H9 (cell line): ENCODE data around the gene SYVN1. TPM values are rescaled to one million over a fixed set of nuclear protein-coding genes. Genes with fewer than 3 reads are reported as not detected.

Experiments
- DNase-seq: peaks from one replicate; pipeline ENCODE4 v3.0.0-alpha.2; 2017
- H2AFZ ChIP-seq: one replicate; pipeline ENCODE4 v1.6.1; 2013; ENCODE audit warnings: mild to moderate bottlenecking, low read length, control low read depth, moderate library complexity
- H2AK5ac ChIP-seq: 2 replicates; pipeline ENCODE4 v1.6.1; 2013; ENCODE audit warnings: low read length, control low read depth, mixed read lengths; ENCODE audit not compliant: insufficient read length
- H2BK120ac ChIP-seq: one replicate; pipeline ENCODE4 v1.6.1; 2013; ENCODE audit warnings: low read depth, mild to moderate bottlenecking, low read length, control low read depth, inconsistent platforms; ENCODE audit not compliant: poor library complexity, severe bottlenecking
- H2BK12ac ChIP-seq: 2 replicates; pipeline ENCODE4 v1.6.1; 2013; ENCODE audit warnings: low read length, control low read depth, mixed read lengths, low read depth; ENCODE audit not compliant: insufficient read length
- H2BK15ac ChIP-seq: 2 replicates; pipeline ENCODE4 v1.6.1; 2013; ENCODE audit warnings: low read depth, low read length, control low read depth
- H2BK20ac ChIP-seq: one replicate; pipeline ENCODE4 v1.6.1; 2013; ENCODE audit warnings: low read depth, mild to moderate bottlenecking, low read length, control low read depth, inconsistent platforms; ENCODE audit not compliant: poor library complexity, severe bottlenecking
- H2BK5ac ChIP-seq: 2 replicates; pipeline ENCODE4 v1.6.1; 2013; ENCODE audit warnings: low read length, control low read depth, mixed read lengths; ENCODE audit not compliant: insufficient read length
- H3K14ac ChIP-seq: 2 replicates; pipeline ENCODE4 v1.6.1; 2013; ENCODE audit warnings: low read length, control low read depth; ENCODE audit not compliant: insufficient read depth
- H3K18ac ChIP-seq: 2 replicates; pipeline ENCODE4 v1.6.1; 2013; ENCODE audit warnings: low read depth, mild to moderate bottlenecking, mixed read lengths, low read length, control low read depth; ENCODE audit not compliant: insufficient read length
- H3K23ac ChIP-seq: 2 replicates; pipeline ENCODE4 v1.6.1; 2013; ENCODE audit warnings: low read length, control low read depth, mixed read lengths, low read depth; ENCODE audit not compliant: insufficient read length
- H3K23me2 ChIP-seq: 2 replicates; pipeline ENCODE4 v1.6.1; 2013; ENCODE audit warnings: low read depth, mild to moderate bottlenecking, mixed read lengths, low read length, control low read depth; ENCODE audit not compliant: insufficient read length, poor library complexity, severe bottlenecking
- H3K27ac ChIP-seq: 2 replicates; pipeline ENCODE4 v1.5.1; 2013; ENCODE audit warnings: low read length, control low read depth, mixed read lengths, low read depth; ENCODE audit not compliant: insufficient read length
- H3K27me3 ChIP-seq: 2 replicates; pipeline ENCODE4 v1.6.1; 2013; ENCODE audit warnings: low read length, control low read depth, inconsistent platforms; ENCODE audit not compliant: insufficient read depth
- H3K4ac ChIP-seq: 2 replicates; pipeline ENCODE4 v1.6.1; 2013; ENCODE audit warnings: low read depth, mild to moderate bottlenecking, control low read depth, inconsistent platforms, low read length, moderate library complexity
- H3K4me1 ChIP-seq: 2 replicates; pipeline ENCODE4 v1.6.1; 2013; ENCODE audit warnings: low read length, control low read depth, inconsistent platforms; ENCODE audit not compliant: insufficient read depth
- H3K4me2 ChIP-seq: 2 replicates; pipeline ENCODE4 v1.6.1; 2013; ENCODE audit warnings: low read length, control low read depth, mixed read lengths; ENCODE audit not compliant: insufficient read length, insufficient read depth
- H3K56ac ChIP-seq: 2 replicates; pipeline ENCODE4 v1.6.1; 2013; ENCODE audit warnings: low read depth, mild to moderate bottlenecking, mixed read lengths, low read length, control low read depth; ENCODE audit not compliant: insufficient read length
- H3K79me1 ChIP-seq: 2 replicates; pipeline ENCODE4 v1.6.1; 2013; ENCODE audit warnings: low read depth, mild to moderate bottlenecking, moderate library complexity, low read length, control low read depth, inconsistent platforms; ENCODE audit not compliant: insufficient read depth, poor library complexity, severe bottlenecking
- H3K79me2 ChIP-seq: 2 replicates; pipeline ENCODE4 v1.6.1; 2013; ENCODE audit warnings: low read length, control low read depth, inconsistent platforms; ENCODE audit not compliant: insufficient read depth
- H3K9ac ChIP-seq: 2 replicates; pipeline ENCODE4 v1.6.1; 2013; ENCODE audit warnings: low read length, control low read depth, mixed read lengths; ENCODE audit not compliant: insufficient read length; ENCODE audit errors: extremely low read depth
- H3K9me3 ChIP-seq: one replicate; pipeline ENCODE4 v1.6.1; 2013; ENCODE audit warnings: low read depth, low read length, inconsistent platforms; ENCODE audit not compliant: control insufficient read depth
- H3T11ph ChIP-seq: one replicate; pipeline ENCODE4 v1.6.1; 2013; ENCODE audit warnings: mild to moderate bottlenecking, low read length, control low read depth, inconsistent platforms
- H4K20me1 ChIP-seq: one replicate; pipeline ENCODE4 v1.6.1; 2013; ENCODE audit not compliant: control insufficient read depth, insufficient read length, insufficient read depth
- H4K5ac ChIP-seq: 2 replicates; pipeline ENCODE4 v1.6.1; 2013; ENCODE audit warnings: low read depth, mild to moderate bottlenecking, mixed read lengths, low read length, control low read depth; ENCODE audit not compliant: insufficient read length
- H4K8ac ChIP-seq: replicated peaks from 2 replicates; pipeline ENCODE4 v1.6.1; 2013; ENCODE audit warnings: low read length, control low read depth, mixed read lengths, low read depth; ENCODE audit not compliant: insufficient read length
- H4K91ac ChIP-seq: 2 replicates; pipeline ENCODE4 v1.6.1; 2013; ENCODE audit warnings: low read depth, mild to moderate bottlenecking, moderate library complexity, mixed read lengths, low read length, control low read depth; ENCODE audit not compliant: insufficient read length
- H3K27ac Mint-ChIP-seq, 3 experiments: 2 replicates in 2 of 3; 3 replicates in 1 of 3; pipeline ENCODE4 v1.8.0; 2020 to 2021; ENCODE audit warnings: mixed read lengths in 3 of 3, mild to moderate bottlenecking in 1 of 3, moderate library complexity in 1 of 3
- H3K27me3 Mint-ChIP-seq: 2 replicates; pipeline ENCODE4 v1.8.0; 2021; ENCODE audit warnings: low read depth, mild to moderate bottlenecking, moderate library complexity, mixed read lengths
- H3K36me3 Mint-ChIP-seq, 3 experiments: 2 replicates in 2 of 3; 3 replicates in 1 of 3; pipeline ENCODE4 v1.8.0; 2020 to 2021; ENCODE audit warnings: low read depth in 3 of 3, mixed read lengths in 3 of 3; ENCODE audit not compliant: insufficient read depth in 1 of 3
- H3K4me1 Mint-ChIP-seq, 2 experiments: 2 replicates each; pipeline ENCODE4 v1.8.0; 2020; ENCODE audit warnings: mixed read lengths in 2 of 2
- H3K4me3 Mint-ChIP-seq, 2 experiments: 2 replicates in 1 of 2; 3 replicates in 1 of 2; pipeline ENCODE4 v1.8.0; 2020 to 2021; ENCODE audit warnings: mild to moderate bottlenecking in 2 of 2, mixed read lengths in 2 of 2, moderate library complexity in 1 of 2
- H3K9me3 Mint-ChIP-seq, 2 experiments: 2 replicates in 1 of 2; 3 replicates in 1 of 2; pipeline ENCODE4 v1.8.0; 2020; ENCODE audit warnings: mild to moderate bottlenecking in 2 of 2, mixed read lengths in 2 of 2, moderate library complexity in 1 of 2
- WGBS: extraction: QIAGEN DNeasy Blood & Tissue Kit; methylation state at CpG from one replicate; pipeline ENCODE4 v1.1.7; 2013; ENCODE audit warnings: missing lambda C conversion rate, low lambda C conversion rate, mixed read lengths; ENCODE audit not compliant: insufficient read length; ENCODE audit errors: extremely low coverage; 5-methylcytosine and 5-hydroxymethylcytosine counted together
- total RNA-seq: library from RNA; stranded (reverse); gene quantifications from 2 replicates; pipeline ENCODE4 v1.2.1, GENCODE V29; 2021
- TF ChIP-seq, protein P1 (sequence below): fragments of 200-600 bp; sonication (generic); conservative IDR thresholded peaks from 3 replicates; pipeline ENCODE4 v1.8.0; 2021; ENCODE audit warnings: antibody characterized with exemption, mild to moderate bottlenecking

Gene SYVN1
- total RNA-seq, 1 experiment from 2014 or later: 31.6 TPM

DNA sequence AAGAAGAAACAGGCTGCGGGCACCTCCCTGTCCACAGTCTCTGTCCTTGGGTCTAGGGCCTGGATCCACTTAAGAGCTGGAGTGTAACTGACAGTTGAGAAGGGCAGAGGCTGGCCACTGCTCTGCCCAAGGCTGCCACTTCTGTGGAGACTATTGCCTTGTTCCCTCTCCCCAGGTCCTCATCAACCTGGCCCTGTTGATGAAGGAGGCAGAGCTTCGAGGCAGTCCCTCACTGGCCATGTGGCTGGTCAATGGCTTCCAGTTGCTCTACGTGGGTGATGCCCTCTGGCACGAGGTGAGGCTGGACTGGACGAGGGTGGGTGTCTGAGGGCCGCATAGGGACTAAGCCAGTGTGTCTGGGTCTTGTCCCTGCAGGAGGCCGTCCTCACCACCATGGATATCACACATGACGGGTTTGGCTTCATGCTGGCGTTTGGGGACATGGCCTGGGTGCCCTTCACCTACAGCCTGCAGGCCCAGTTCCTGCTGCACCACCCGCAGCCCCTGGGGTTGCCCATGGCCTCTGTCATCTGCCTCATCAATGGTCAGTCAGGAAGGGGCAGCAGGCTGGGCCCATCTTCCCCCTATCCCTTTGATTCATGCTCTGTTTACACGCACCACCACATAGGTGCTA, 19.7 kb downstream of the SYVN1 start:
- no peak overlapping the region for H3K4me2 ChIP-seq
- no peak overlapping the region for H2BK5ac ChIP-seq
- no peaks in the 10 kb centered on the region for H3K79me2 ChIP-seq
- H3K14ac ChIP-seq: no peak overlapping the region
- no peak overlapping the region for H3K27ac Mint-ChIP-seq
- no peaks in the 10 kb centered on the region for H3K9me3 ChIP-seq
- no CpG with 5 or more reads among the region's 11 CpGs for WGBS
- H2BK15ac ChIP-seq: no peak overlapping the region
- H2BK20ac ChIP-seq: no peak overlapping the region
- no peak overlapping the region for H2AK5ac ChIP-seq
- H2AFZ ChIP-seq: no peak overlapping the region
- no peak overlapping the region for H3K9ac ChIP-seq
- H3K27me3 Mint-ChIP-seq: peaks cover 1% of the 10 kb centered on the region; the same call in 1 of the 2 replicates
- no peak overlapping the region for H3T11ph ChIP-seq
- TF ChIP-seq, protein P1, sequence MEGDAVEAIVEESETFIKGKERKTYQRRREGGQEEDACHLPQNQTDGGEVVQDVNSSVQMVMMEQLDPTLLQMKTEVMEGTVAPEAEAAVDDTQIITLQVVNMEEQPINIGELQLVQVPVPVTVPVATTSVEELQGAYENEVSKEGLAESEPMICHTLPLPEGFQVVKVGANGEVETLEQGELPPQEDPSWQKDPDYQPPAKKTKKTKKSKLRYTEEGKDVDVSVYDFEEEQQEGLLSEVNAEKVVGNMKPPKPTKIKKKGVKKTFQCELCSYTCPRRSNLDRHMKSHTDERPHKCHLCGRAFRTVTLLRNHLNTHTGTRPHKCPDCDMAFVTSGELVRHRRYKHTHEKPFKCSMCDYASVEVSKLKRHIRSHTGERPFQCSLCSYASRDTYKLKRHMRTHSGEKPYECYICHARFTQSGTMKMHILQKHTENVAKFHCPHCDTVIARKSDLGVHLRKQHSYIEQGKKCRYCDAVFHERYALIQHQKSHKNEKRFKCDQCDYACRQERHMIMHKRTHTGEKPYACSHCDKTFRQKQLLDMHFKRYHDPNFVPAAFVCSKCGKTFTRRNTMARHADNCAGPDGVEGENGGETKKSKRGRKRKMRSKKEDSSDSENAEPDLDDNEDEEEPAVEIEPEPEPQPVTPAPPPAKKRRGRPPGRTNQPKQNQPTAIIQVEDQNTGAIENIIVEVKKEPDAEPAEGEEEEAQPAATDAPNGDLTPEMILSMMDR: no peak
- no peaks in the 10 kb centered on the region for H4K20me1 ChIP-seq
- no peaks in the 10 kb centered on the region for H3K9me3 Mint-ChIP-seq
- H4K91ac ChIP-seq: no peak overlapping the region
- peaks cover 18% of the 10 kb centered on the region for H3K23me2 ChIP-seq
- no peak overlapping the region for H3K18ac ChIP-seq
- H4K5ac ChIP-seq: no peak overlapping the region
- no peak for DNase-seq
- peaks cover 17 to 25% of the 10 kb centered on the region in 2 experiments for H3K4me1 Mint-ChIP-seq
- no peaks in the 10 kb centered on the region for H3K4me1 ChIP-seq
- H3K79me1 ChIP-seq: no peaks in the 10 kb centered on the region
- peak overlapping the region in 1 of 2 experiments; percentile 99; a peak in 2 of 5 replicates for H3K4me3 Mint-ChIP-seq
- no peak overlapping the region for H3K27ac ChIP-seq
- no peak overlapping the region for H2BK120ac ChIP-seq
- peaks cover 8 to 42% (median 40%) of the 10 kb centered on the region in 3 experiments for H3K36me3 Mint-ChIP-seq
- no peak overlapping the region for H4K8ac ChIP-seq
- H2BK12ac ChIP-seq: no peak overlapping the region
- no peak overlapping the region for H3K23ac ChIP-seq
- H3K27me3 ChIP-seq: no peaks in the 10 kb centered on the region
- H3K56ac ChIP-seq: no peak overlapping the region
- no peak overlapping the region for H3K4ac ChIP-seq
